Measurements from ENCODE around the gene PDE4B. TPM values are rescaled to one million over a fixed set of nuclear protein-coding genes. Genes with fewer than 3 reads are reported as not detected.

PDE4B gene
- total RNA-seq, 1 donor from 2014 or later: 2.4 TPM

DNA sequence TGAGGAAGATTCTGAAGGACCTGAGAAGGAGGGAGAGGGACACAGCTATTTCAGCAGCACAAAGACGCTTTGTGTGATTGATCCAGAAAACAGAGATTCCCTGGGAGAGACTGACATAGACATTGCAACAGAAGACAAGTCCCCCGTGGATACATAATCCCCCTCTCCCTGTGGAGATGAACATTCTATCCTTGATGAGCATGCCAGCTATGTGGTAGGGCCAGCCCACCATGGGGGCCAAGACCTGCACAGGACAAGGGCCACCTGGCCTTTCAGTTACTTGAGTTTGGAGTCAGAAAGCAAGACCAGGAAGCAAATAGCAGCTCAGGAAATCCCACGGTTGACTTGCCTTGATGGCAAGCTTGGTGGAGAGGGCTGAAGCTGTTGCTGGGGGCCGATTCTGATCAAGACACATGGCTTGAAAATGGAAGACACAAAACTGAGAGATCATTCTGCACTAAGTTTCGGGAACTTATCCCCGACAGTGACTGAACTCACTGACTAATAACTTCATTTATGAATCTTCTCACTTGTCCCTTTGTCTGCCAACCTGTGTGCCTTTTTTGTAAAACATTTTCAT is 579.9 kb downstream of the PDE4B start:
- DNase-seq (ENCODE audit: low spot score): no peak
- no peak for ATAC-seq

DNA sequence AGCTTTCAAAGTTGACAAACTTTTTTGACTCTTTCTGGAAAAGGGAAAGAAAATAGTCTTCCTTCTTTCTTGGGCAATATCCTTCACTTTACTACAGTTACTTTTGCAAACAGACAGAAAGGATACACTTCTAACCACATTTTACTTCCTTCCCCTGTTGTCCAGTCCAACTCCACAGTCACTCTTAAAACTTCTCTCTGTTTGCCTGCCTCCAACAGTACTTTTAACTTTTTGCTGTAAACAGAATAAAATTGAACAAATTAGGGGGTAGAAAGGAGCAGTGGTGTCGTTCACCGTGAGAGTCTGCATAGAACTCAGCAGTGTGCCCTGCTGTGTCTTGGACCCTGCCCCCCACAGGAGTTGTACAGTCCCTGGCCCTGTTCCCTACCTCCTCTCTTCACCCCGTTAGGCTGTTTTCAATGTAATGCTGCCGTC is 580.5 kb downstream of the PDE4B start:
- no peak for ATAC-seq
- DNase-seq (ENCODE audit: low spot score): no peak

DNA sequence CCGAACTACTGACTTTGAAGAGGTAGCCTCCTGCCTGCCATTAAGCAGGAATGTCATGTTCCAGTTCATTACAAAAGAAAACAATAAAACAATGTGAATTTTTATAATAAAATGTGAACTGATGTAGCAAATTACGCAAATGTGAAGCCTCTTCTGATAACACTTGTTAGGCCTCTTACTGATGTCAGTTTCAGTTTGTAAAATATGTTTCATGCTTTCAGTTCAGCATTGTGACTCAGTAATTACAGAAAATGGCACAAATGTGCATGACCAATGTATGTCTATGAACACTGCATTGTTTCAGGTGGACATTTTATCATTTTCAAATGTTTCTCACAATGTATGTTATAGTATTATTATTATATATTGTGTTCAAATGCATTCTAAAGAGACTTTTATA is 581.5 kb downstream of the PDE4B start:
- no peak for ATAC-seq
- no peak for DNase-seq (ENCODE audit: low spot score)

DNA sequence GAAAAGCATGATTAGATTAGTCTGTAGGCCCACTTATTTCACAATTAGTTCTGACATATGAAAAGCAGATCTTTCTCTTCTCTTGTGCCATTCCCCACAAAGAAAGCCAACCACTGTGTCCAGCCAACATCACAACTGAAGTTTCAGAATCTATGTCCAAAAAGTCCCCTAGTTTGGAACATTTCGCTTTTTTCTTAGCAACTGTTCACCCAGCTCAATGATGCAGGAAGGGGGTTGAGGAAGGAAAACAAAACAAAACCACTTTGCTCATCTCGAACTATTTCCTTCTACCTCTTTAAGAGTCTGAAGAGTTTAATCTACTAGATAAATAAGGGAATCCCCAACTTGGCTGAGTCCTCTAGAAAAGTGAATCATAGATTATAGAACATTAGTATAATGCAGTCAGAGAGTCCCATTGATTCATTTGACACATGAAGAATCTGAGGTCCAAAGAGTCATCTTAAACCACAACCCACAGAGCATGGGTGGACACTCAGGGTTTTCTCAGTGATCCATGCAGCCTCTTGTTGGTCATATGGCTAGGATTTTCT is 581.9 kb downstream of the PDE4B start:
- DNase-seq (ENCODE audit: low spot score): no peak
- no peak for ATAC-seq

DNA sequence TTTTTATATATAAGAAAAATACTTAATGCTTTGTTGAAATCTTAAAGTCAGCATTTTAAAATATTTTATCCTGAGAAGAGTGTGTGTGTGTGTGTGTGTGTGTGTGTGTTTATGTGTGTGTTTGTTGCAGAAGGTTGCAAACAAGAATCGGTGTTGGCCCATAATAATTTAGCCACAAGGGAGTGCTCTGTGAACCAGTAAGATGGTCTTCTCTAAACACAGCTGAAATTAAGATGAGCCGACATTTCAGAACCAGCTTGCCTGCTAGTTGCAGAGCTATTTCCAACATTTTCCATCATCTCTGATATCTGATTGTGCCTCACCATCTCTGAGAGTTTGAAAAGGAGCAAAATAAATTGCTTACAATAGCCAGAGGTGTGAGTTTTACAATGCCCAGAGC is 582.4 kb downstream of the PDE4B start:
- no peak for ATAC-seq
- DNase-seq (ENCODE audit: low spot score): no peak

GRCh38 chr1:66380452-66381212 is 587.9 kb downstream of the PDE4B start:
- DNase-seq (ENCODE audit: low spot score) (no peak), ATAC-seq (peak; percentile 28)

DNA sequence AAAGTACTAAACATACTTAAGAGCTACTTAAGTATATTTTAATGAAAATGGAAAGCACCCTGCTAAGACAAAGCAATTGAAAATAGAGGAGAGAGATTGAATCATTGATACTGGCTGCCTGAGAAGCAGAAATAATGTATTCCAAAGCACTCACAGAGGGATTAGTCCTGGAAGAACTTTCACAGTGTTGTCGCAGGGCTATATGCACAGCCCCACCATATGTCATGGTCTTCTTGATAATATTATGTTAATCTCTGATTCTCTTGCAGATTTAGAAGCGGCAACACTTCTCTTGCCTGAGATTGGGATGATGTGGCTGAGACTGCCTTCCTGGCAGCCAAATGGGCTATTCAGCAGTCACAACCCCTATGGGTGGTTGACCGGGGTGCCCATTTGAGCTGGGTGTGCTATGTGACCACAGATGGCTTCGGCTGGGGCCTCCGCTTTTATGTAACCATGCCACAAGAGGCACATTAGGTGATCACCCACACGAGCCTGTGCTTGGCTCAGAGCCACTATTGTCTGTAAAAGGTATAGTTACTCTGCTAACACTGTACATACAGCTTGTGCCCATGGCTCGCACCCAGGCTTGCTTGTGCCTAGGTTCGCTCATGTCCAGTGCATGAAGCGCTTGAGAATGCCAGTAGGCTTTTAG is 589.1 kb downstream of the PDE4B start:
- ATAC-seq: no peak
- DNase-seq (ENCODE audit: low spot score): no peak

DNA sequence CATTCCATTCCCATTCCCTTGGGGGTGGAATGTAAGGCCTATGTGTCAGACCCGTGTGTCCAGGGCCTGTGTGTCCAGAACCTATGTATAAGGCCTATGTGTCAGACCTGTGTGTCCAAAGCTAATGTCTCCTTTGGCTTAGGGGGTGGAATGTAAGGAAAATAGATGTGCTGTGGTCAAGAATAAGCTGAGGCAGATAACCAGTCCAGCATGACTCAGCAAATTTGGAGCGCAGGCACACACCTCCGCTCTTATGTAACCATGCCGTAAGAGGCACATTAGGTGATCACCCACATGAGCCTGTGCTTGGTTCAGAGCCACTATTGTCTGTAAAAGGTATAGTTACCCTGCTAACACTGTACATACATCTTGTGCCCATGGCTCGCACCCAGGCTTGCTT is 590.5 kb downstream of the PDE4B start:
- no peak for DNase-seq (ENCODE audit: low spot score)
- no peak for ATAC-seq

- no peak for DNase-seq (ENCODE audit: low spot score)
- ATAC-seq: no peak
Observed at GRCh38 chr1:66383611-66384010, 590.9 kb downstream of the PDE4B start.

GRCh38 chr1:66384258-66384921 is 591.7 kb downstream of the PDE4B start:
- DNase-seq (ENCODE audit: low spot score) (no peak), ATAC-seq (no peak)

GRCh38 chr1:66386712-66387111 is 594.0 kb downstream of the PDE4B start:
- ATAC-seq (no peak), DNase-seq (ENCODE audit: low spot score) (no peak)

DNA sequence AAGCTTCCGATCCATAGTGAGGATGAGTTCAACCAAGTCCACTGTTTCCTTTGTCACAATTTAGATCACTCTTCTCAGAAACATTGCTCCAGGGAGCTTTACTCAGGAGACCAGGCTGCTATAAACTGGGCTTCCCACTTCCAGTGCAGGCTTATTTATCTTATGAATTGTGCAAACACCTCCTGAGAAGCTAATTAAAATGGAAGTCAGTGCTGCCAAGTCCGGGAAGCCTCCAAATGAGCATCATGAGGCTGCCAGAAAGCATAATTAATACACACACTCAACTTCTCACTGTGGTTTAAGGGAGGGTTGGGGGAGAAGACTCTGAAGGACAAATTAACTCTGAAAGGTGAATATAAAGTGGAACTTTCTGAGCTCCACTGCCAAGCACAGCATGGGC is 596.2 kb downstream of the PDE4B start:
- ATAC-seq: no peak
- no peak for DNase-seq (ENCODE audit: low spot score)

GRCh38 chr1:66393586-66394287 is 601.0 kb downstream of the PDE4B start:
- ATAC-seq: no peak
- DNase-seq (ENCODE audit: low spot score): no peak

GRCh38 chr1:66394603-66395002 is 601.9 kb downstream of the PDE4B start:
- ATAC-seq (no peak), DNase-seq (ENCODE audit: low spot score) (no peak)

- ATAC-seq: peak; percentile 22
- DNase-seq (ENCODE audit: low spot score): no peak
Observed at GRCh38 chr1:66395202-66396061, 602.7 kb downstream of the PDE4B start.

DNA sequence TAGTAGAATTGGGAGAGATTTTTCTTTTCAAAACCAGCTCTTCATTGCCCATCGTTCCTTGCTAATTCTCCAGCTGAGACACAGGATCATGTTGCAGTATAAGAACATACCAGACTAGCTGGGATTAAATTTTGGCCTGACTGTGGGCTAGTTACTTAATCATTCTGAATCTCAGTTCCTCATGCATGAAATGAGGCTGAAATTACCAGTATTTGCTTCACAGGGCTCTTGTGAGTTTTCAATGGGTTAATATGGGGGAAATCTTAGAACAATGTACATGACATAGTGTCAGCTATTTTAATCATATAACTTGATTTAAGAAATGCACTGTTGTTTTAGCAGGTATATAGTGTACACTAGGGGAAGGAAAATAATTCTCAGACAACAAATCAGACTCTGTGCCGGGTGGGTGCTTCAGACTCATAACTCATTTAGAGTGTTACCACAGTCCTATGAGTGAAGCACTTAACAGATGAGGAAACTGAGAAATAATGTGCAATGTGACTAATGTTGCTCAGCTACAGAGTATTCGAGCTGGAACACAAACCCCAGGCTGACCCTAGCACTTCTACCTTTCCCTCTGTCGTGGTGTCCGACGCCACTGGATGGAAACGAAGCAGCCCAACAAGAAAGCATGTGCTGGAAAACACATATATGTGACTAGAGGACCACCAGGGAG is 603.7 kb downstream of the PDE4B start:
- DNase-seq (ENCODE audit: low spot score) (no peak), ATAC-seq (no peak)

DNA sequence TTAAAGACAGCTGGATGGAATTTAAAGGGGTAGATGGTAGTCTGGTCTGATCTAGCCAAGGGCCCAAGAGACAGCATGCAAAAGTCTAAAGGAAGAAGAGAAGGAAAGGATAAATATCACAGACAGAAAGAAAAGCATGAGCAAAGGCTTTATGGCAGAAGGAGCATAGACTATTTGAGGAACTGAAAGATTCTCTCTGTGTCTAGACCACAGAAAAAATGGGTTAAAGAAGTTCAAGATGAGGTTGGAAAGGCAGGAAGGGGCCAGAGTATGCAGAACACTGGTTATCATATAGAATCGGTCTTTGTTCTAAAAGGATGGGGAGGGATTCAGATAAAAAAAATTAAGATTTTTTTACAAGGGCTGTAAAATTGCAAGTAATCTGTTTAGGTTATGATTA is 604.5 kb downstream of the PDE4B start:
- ATAC-seq (no peak), DNase-seq (ENCODE audit: low spot score) (no peak)

DNA sequence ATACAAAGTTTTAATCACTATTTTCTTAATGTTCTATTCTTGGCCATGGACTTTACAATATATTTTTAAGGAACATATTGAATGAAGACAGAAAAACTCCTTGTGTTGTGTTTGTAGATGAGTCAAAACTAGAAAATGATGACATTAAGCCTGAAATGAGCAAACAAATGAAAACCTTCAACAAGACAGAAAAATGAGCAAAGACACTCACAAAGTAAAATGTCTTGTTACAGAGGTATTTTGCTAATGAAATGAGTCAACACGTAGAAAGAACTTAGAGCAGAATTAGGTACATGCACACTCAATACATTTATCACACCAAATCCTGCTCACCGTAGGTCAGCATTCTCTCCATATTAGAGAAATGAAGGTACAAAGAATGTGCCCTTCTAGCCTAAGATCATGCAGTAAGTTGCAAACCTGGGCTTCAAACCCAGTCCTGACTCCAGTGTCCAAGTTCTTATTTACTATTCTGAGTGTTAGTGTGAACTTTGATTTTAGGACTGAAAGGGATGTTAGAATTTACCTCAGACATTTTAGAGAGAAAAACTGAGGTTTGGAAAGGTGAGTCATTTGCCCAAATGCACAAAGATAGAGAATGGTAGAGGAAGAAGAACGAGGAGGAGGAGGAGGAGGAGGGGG is 607.3 kb downstream of the PDE4B start:
- ATAC-seq (peak; percentile 91), DNase-seq (ENCODE audit: low spot score) (no peak)

DNA sequence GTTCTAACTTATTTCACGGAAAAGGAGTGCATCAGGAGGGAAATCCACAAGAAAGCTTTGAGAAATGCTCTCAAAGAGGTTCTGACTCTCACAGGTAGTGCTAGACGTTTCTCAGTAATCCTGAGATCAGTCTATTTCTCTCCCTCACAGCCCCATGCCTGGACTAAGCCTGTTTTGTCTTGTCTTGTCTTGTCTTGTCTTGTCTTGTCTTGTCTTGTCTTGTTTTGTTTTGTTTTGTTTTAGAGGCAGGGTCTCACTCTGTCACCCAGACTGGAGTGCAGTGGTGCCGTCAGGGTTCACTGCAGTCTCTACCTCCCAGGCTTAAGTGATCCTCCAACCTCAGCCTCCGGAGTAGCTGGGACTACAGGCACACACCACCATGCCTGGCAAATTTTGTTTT is 608.0 kb downstream of the PDE4B start:
- ATAC-seq (no peak), DNase-seq (ENCODE audit: low spot score) (no peak)

All from left lobe of liver (tissue), 2 donors.